Esophagus muscularis mucosa (tissue), 4 donors: ENCODE measurements around the gene ELAVL1. TPM values are rescaled to one million over a fixed set of nuclear protein-coding genes. Genes with fewer than 3 reads are reported as not detected.

Experiments used
- DNase-seq: peaks from one replicate; pipeline ENCODE4 v3.0.0-alpha.2; 2017; ENCODE audit errors: extremely low spot score
- H3K27ac ChIP-seq, 4 donors: fragments of 200-600 bp; sonication (generic); replicated peaks in 1 of 4; 1 replicate in 3 of 4; 2 replicates in 1 of 4; pipeline ENCODE4 v1.5.1; 2016 to 2019; ENCODE audit warnings: mild to moderate bottlenecking in 1 of 4
- H3K27me3 ChIP-seq, 4 donors: fragments of 200-600 bp; sonication (generic); one replicate each; pipeline versions ENCODE4 v1.5.1 to v1.6.0; 2016 to 2019
- H3K36me3 ChIP-seq, 4 donors: fragments of 200-600 bp; sonication (generic); one replicate each; pipeline ENCODE4 v1.5.1; 2016 to 2019
- H3K4me1 ChIP-seq, 4 donors: fragments of 200-600 bp; sonication (generic); one replicate each; pipeline ENCODE4 v1.5.1; 2016 to 2019
- H3K4me3 ChIP-seq, 4 donors: fragments of 200-600 bp; sonication (generic); 1 replicate in 2 of 4; 2 replicates in 2 of 4; pipeline ENCODE4 v1.5.1; 2016 to 2019; ENCODE audit warnings: mild to moderate bottlenecking in 4 of 4, moderate library complexity in 1 of 4
- H3K9me3 ChIP-seq, 4 donors: fragments of 200-600 bp; sonication (generic); 1 replicate in 3 of 4; 2 replicates in 1 of 4; pipeline ENCODE4 v1.5.1; 2016 to 2019
- EP300 ChIP-seq: sonication (generic); formaldehyde crosslinking; IDR thresholded peaks from one replicate; pipeline ENCODE4 v1.6.1; 2017; ENCODE audit warnings: antibody characterized with exemption
- POLR2A ChIP-seq: fragments of 450-650 bp; IDR thresholded peaks from one replicate; pipeline ENCODE4 v1.6.1; 2017; ENCODE audit warnings: antibody characterized with exemption, moderate library complexity, mild to moderate bottlenecking, low read depth
- POLR2AphosphoS5 ChIP-seq, 2 donors: sonication (generic); formaldehyde crosslinking; IDR thresholded peaks; one replicate each; pipeline ENCODE4 v1.6.1; 2017; ENCODE audit warnings: antibody characterized with exemption in 2 of 2
- WGBS: methylation state at CpG from one replicate; pipeline ENCODE4 v1.1.5; 2018; 5-methylcytosine and 5-hydroxymethylcytosine counted together
- intact Hi-C: fragments of 100-400 bp; cut with DNase I; formaldehyde crosslinking; loops from one replicate; pipeline ENCODE4 v1.15.1; 2023
- total RNA-seq, 4 donors: library from RNA; depleted of rRNA; stranded (reverse); fragments of >200 nt; gene quantifications; one replicate each; pipeline versions ENCODE4 v1.1.0 to v1.2.1, GENCODE V29; 2016
- TF ChIP-seq, protein P1 (sequence below), 3 experiments: fragments of 200-600 bp in 2 of 3; fragments of 450-650 bp in 1 of 3; sonication (generic) in 2 of 3; IDR thresholded peaks; one replicate each; pipeline ENCODE4 v1.5.1; 2017 to 2019; ENCODE audit warnings: antibody characterized with exemption in 3 of 3, mild to moderate bottlenecking in 2 of 3, moderate library complexity in 1 of 3

ELAVL1 gene
- total RNA-seq, 4 donors from 2014 or later: 27.0 to 49.1 (median 38.3) TPM

DNA sequence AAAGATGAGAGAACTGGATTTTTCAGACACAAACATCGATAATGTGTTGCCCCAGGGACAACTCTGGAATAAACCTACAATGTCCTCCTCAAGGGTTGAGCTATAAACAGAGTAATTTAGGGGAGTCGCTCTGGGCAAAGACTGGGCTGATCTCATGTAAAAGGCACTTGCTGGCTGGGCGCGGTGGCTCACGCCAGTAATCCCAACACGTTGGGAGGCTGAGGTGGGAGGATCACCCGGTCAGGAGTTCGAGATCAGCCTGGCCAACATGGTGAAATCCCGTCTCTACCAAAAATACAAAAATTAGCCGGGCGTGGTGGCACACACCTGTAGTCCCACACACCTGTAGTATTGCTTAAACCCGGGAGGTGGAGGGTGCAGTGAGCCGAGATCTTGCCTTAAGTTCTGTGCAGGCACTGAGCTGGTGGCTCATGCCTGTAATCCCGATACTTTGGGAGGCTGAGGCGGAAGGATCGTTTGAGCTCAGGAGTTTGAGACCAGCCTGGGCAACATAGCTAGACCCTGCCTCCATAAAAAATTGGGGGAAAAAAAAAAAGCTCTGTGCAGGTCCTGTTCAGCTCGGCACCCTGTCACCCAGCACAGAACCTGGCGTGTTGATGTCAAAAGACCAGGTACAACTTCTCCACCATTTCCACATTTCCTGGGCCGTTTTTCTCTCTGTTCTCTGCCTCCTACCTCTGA, 63.4 kb downstream of the ELAVL1 start:
- no peak for TF ChIP-seq POLR2AphosphoS5 (IDR thresholded peaks at IDR 0.05)
- TF ChIP-seq, protein P1, sequence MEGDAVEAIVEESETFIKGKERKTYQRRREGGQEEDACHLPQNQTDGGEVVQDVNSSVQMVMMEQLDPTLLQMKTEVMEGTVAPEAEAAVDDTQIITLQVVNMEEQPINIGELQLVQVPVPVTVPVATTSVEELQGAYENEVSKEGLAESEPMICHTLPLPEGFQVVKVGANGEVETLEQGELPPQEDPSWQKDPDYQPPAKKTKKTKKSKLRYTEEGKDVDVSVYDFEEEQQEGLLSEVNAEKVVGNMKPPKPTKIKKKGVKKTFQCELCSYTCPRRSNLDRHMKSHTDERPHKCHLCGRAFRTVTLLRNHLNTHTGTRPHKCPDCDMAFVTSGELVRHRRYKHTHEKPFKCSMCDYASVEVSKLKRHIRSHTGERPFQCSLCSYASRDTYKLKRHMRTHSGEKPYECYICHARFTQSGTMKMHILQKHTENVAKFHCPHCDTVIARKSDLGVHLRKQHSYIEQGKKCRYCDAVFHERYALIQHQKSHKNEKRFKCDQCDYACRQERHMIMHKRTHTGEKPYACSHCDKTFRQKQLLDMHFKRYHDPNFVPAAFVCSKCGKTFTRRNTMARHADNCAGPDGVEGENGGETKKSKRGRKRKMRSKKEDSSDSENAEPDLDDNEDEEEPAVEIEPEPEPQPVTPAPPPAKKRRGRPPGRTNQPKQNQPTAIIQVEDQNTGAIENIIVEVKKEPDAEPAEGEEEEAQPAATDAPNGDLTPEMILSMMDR (IDR thresholded peaks at IDR 0.05): no peak
- no peak for TF ChIP-seq EP300
- TF ChIP-seq POLR2A: no peak
- H3K36me3 ChIP-seq: peaks cover 20 to 42% (median 35%) of the 10 kb centered on the region in 4 donors
- H3K27me3 ChIP-seq: no peaks in the 10 kb centered on the region
- no peaks in the 10 kb centered on the region for H3K9me3 ChIP-seq
- H3K4me1 ChIP-seq: peaks cover 19 to 60% (median 52%) of the 10 kb centered on the region in 4 donors
- H3K4me3 ChIP-seq: peak overlapping the region; percentile 63 to 97 (median 79)
- DNase-seq: no peak
- intact Hi-C loops: loop anchor here (5.0 to 10.0 kb wide), 2 partner anchors 60 to 313 kb away; no protein-coding TSS in a partner anchor
- peak overlapping the region in 3 of 4 donors; percentile 93 to 97 (median 95) for H3K27ac ChIP-seq
- WGBS: 88% methylated on average over 19 of the region's 19 CpGs

DNA sequence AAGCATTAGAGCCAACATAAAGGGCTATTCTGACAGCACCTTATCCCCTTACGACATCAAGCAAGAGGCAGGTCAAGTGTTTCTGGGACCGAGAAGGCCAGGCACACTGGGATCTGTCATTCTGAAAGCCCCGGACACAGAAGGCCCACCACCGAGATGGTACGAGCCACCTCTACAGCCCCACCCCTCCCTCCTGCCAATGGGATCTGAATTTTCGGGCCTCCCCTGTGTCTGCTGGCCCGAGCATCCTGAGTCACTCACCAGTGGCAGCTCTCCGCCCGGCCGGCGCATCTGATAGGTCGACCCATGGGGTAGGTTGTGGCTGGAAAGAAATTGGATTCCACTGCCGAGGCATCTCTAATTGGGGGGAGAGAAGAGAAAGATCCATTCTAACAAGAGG, 64.6 kb downstream of the ELAVL1 start:
- peaks cover 19 to 66% (median 55%) of the 10 kb centered on the region in 4 donors for H3K4me1 ChIP-seq
- H3K27me3 ChIP-seq: no peaks in the 10 kb centered on the region
- H3K27ac ChIP-seq: no peak overlapping the region
- 85% methylated on average over 7 of the region's 13 CpGs for WGBS
- intact Hi-C loops: loop anchor here (5.0 to 10.0 kb wide), 2 partner anchors 61 to 314 kb away; no protein-coding TSS in a partner anchor
- no peak overlapping the region for H3K4me3 ChIP-seq
- peaks cover 32 to 54% (median 47%) of the 10 kb centered on the region in 4 donors for H3K36me3 ChIP-seq
- no peak for TF ChIP-seq POLR2A
- TF ChIP-seq, protein P1 (IDR thresholded peaks at IDR 0.05): no peak
- no peak for TF ChIP-seq POLR2AphosphoS5 (IDR thresholded peaks at IDR 0.05)
- H3K9me3 ChIP-seq: no peaks in the 10 kb centered on the region
- DNase-seq: no peak

DNA sequence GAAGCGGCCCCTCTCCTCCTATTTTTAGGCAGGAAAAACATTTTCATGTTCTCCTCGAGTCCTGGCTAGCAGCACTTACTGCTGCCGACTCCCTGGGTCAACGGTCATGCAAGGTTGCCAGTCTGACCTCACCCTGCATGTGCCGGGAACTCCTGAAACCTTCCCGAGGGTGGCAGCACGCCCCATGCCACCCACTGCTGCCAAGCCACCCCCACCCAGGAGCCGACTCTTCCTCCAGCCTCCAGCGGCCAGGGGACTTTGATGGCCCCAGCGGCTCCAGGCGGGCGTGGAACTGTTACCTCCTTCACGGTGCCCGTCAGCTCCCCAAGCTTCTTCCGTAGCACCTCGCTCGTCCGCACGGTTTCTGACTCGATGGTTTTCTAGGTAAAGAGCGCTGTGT, 70.7 kb downstream of the ELAVL1 start:
- H3K36me3 ChIP-seq: peaks cover 63 to 96% (median 89%) of the 10 kb centered on the region in 4 donors
- H3K9me3 ChIP-seq: no peaks in the 10 kb centered on the region
- intact Hi-C loops: no loop called here
- H3K4me1 ChIP-seq: peaks cover 6 to 55% (median 45%) of the 10 kb centered on the region in 4 donors
- TF ChIP-seq, protein P1 (IDR thresholded peaks at IDR 0.05): no peak
- no peak for TF ChIP-seq POLR2AphosphoS5 (IDR thresholded peaks at IDR 0.05)
- no peak for TF ChIP-seq EP300
- TF ChIP-seq POLR2A: no peak
- no peaks in the 10 kb centered on the region for H3K27me3 ChIP-seq
- WGBS: 92% methylated on average over 19 of the region's 21 CpGs
- H3K4me3 ChIP-seq: no peak overlapping the region
- peak overlapping the region in 2 of 4 donors; percentile 95 to 96 for H3K27ac ChIP-seq
- DNase-seq: no peak

DNA sequence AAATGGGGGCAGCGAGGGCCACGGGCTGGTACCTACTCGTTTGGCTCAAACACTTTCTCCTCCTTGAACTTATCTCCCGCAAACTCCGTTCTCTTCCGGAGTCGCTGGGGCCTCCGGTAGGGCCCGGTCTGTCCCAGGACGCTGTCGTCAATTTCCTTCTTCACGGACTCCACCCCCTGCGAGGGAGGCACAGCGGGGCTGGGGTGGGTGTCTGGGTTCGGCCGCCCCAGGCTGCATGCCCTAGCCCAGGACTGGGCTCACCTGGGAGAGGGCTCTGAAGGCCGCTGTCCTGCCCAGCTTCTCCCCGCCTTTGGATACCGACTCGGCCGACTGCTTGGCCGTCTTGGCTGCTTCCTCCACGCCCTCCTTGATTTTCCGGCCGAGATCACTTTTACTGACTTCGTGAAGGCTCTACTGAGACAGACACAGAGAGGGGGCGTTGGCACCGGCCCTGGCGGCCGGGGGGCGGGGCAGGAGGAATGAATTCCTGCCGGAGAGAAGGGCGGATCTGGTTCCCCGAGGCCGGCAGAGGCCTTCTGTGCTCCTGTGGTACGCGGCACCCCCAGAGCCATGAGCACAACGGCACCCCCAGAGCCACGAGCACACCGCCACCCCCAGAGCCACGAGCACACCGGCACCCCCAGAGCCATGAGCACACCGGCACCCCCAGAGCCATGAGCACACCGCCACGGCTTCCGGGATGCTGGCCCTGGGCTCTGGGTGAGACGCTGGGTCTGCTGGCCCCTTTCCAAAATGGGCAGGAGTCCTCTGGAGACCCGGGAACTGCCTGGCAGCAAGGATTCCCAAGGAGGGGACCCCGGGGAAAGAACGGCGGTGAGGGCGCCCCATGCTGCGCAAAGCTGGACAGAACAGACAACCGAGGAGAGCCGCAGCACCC, 71.4 kb downstream of the ELAVL1 start:
- peak overlapping the region; percentile 91 to 96 (median 94) for H3K27ac ChIP-seq
- peaks cover 13 to 55% (median 45%) of the 10 kb centered on the region in 4 donors for H3K4me1 ChIP-seq
- TF ChIP-seq, protein P1 (IDR thresholded peaks at IDR 0.05): no peak
- no peak for TF ChIP-seq POLR2AphosphoS5 (IDR thresholded peaks at IDR 0.05)
- TF ChIP-seq POLR2A: no peak
- no peak for TF ChIP-seq EP300
- intact Hi-C loops: no loop called here
- no peaks in the 10 kb centered on the region for H3K9me3 ChIP-seq
- peaks cover 62 to 89% (median 85%) of the 10 kb centered on the region in 4 donors for H3K36me3 ChIP-seq
- no peak for DNase-seq
- WGBS: 93% methylated on average over 29 of the region's 55 CpGs
- no peak overlapping the region for H3K4me3 ChIP-seq
- no peaks in the 10 kb centered on the region for H3K27me3 ChIP-seq
